Colonic mucosa (tissue), 4 donors: ENCODE measurements around the gene F10. TPM values are rescaled to one million over a fixed set of nuclear protein-coding genes. Genes with fewer than 3 reads are reported as not detected.

ENCODE experiments used
- DNase-seq: peaks from one replicate; pipeline ENCODE4 v3.0.0-alpha.2; 2020
- H3K27ac ChIP-seq: fragments of 200-600 bp; one replicate; pipeline ENCODE4 v1.8.0; 2021
- H3K27me3 ChIP-seq: fragments of 200-600 bp; one replicate; pipeline ENCODE4 v1.8.0; 2021
- H3K36me3 ChIP-seq: fragments of 200-600 bp; one replicate; pipeline ENCODE4 v1.8.0; 2021
- H3K4me1 ChIP-seq: fragments of 200-600 bp; one replicate; pipeline ENCODE4 v1.8.0; 2021; ENCODE audit warnings: mild to moderate bottlenecking
- H3K4me3 ChIP-seq: fragments of 200-600 bp; one replicate; pipeline ENCODE4 v1.8.0; 2021
- H3K9ac ChIP-seq, 2 donors: one replicate each; pipeline ENCODE4 v1.7.0; 2013; ENCODE audit warnings: control low read depth in 2 of 2, low read depth in 2 of 2, low read length in 2 of 2
- H3K9me3 ChIP-seq: fragments of 200-600 bp; one replicate; pipeline ENCODE4 v1.8.0; 2021
- intact Hi-C: fragments of 100-400 bp; cut with DNase I; formaldehyde crosslinking; loops from one replicate; pipeline ENCODE4 v1.14.1; 2022
- total RNA-seq, 2 donors: library from RNA; stranded (reverse); fragmentation: NEBNext Ultra II Directional in 1 of 2; extraction: Animal tissue kit (Norgen Biotek cat#: 25700) in 1 of 2; gene quantifications; one replicate each; pipeline ENCODE4 v1.2.1, GENCODE V29; 2021
- TF ChIP-seq, protein P1 (sequence below): fragments of 200-600 bp; IDR thresholded peaks from one replicate; pipeline ENCODE4 v1.8.0; 2022; ENCODE audit warnings: antibody characterized with exemption, mild to moderate bottlenecking
- donor health status: healthy.
- donor health status: DM: no; HTN: no; CAD: no.
- donor health status: DM: no; HTN: no; CAD: no.

Gene F10
- total RNA-seq, 2 donors from 2014 or later, result 1.5 to 4.1 TPM

DNA sequence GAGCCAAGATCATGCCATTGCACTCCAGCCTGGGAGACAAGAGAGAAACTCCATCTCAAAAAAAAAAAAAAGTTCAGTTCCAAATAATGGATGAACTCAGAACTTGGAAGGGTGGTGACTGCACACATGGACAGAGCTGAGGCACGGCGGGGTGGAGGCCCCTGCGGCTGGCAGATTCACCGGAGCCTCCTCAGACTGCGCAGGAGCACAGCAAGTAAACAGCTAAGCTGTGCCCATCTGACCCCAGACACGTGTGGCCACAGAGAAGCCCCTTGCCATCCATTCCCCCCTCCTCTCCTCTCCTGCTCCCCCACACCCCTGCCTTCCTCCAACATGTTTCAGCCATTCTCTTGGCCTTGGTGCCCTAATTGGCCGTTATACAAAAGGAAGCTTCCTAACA is 20.3 kb downstream of the F10 start:
- Histone ChIP-seq H3K27me3 (no peaks in the 10 kb centered on the region), H3K36me3 (no peaks in the 10 kb centered on the region), H3K4me1 (no peaks in the 10 kb centered on the region), H3K27ac (no peak overlapping the region), H3K9me3 (no peaks in the 10 kb centered on the region), H3K4me3 (no peak overlapping the region), H3K9ac (no peak overlapping the region)
- TF ChIP-seq, protein P1, sequence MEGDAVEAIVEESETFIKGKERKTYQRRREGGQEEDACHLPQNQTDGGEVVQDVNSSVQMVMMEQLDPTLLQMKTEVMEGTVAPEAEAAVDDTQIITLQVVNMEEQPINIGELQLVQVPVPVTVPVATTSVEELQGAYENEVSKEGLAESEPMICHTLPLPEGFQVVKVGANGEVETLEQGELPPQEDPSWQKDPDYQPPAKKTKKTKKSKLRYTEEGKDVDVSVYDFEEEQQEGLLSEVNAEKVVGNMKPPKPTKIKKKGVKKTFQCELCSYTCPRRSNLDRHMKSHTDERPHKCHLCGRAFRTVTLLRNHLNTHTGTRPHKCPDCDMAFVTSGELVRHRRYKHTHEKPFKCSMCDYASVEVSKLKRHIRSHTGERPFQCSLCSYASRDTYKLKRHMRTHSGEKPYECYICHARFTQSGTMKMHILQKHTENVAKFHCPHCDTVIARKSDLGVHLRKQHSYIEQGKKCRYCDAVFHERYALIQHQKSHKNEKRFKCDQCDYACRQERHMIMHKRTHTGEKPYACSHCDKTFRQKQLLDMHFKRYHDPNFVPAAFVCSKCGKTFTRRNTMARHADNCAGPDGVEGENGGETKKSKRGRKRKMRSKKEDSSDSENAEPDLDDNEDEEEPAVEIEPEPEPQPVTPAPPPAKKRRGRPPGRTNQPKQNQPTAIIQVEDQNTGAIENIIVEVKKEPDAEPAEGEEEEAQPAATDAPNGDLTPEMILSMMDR, result no peak
- no peak for DNase-seq
- intact Hi-C loops, result no loop called here

GRCh38 chr13:113143466-113144254 is 21.1 kb downstream of the F10 start:
- Histone ChIP-seq H3K27me3 (no peaks in the 10 kb centered on the region), H3K9me3 (no peaks in the 10 kb centered on the region), H3K36me3 (no peaks in the 10 kb centered on the region), H3K4me3 (no peak overlapping the region), H3K9ac (no peak overlapping the region), H3K4me1 (no peaks in the 10 kb centered on the region), H3K27ac (no peak overlapping the region)
- TF ChIP-seq, protein P1, result no peak
- intact Hi-C loops, result no loop called here
- DNase-seq, result no peak

- Histone ChIP-seq H3K4me1 (no peaks in the 10 kb centered on the region), H3K9ac (no peak overlapping the region), H3K27ac (no peak overlapping the region), H3K9me3 (no peaks in the 10 kb centered on the region), H3K36me3 (no peaks in the 10 kb centered on the region), H3K27me3 (no peaks in the 10 kb centered on the region), H3K4me3 (no peak overlapping the region)
- intact Hi-C loops, result no loop called here
- TF ChIP-seq, protein P1, result no peak
- DNase-seq, result no peak
These were observed 21.6 kb downstream of the F10 start for GRCh38 chr13:113144255-113144629.

GRCh38 chr13:113145496-113145895 is 22.9 kb downstream of the F10 start:
- no peak for DNase-seq
- Histone ChIP-seq H3K4me3 (no peak overlapping the region), H3K9ac (no peak overlapping the region), H3K4me1 (no peaks in the 10 kb centered on the region), H3K27ac (no peak overlapping the region), H3K9me3 (no peaks in the 10 kb centered on the region), H3K27me3 (no peaks in the 10 kb centered on the region), H3K36me3 (no peaks in the 10 kb centered on the region)
- intact Hi-C loops, result no loop called here
- TF ChIP-seq, protein P1, result no peak

GRCh38 chr13:113145911-113146598 is 23.5 kb downstream of the F10 start:
- no peak for DNase-seq
- Histone ChIP-seq H3K27me3 (no peaks in the 10 kb centered on the region), H3K27ac (no peak overlapping the region), H3K4me3 (no peak overlapping the region), H3K36me3 (no peaks in the 10 kb centered on the region), H3K4me1 (no peaks in the 10 kb centered on the region), H3K9me3 (no peaks in the 10 kb centered on the region), H3K9ac (no peak overlapping the region)
- TF ChIP-seq, protein P1, result no peak
- intact Hi-C loops, result no loop called here
